MM.1S (cell line): ENCODE results near the gene NXN.
"Not testable (repeated sequence)": the region's sequence is repeated elsewhere in the genome, so short reads cannot be mapped to it uniquely, and the experiment has no call there.

Experiments used
- CTCF ChIP-seq: fragments of 300-600 bp; sonication (generic); IDR thresholded peaks from 2 replicates; pipeline ENCODE4 v1.5.1; 2016; ENCODE audit warnings: antibody characterized with exemption, low read length, mixed read lengths
- EZH2 ChIP-seq: fragments of 300-600 bp; sonication (generic); optimal IDR thresholded peaks from 2 replicates; pipeline ENCODE3; 2017; ENCODE audit warnings: low read depth, mild to moderate bottlenecking, antibody characterized with exemption, low read length, mixed read lengths
- EZH2phosphoT487 ChIP-seq: fragments of 300-600 bp; sonication (generic); IDR thresholded peaks from 2 replicates; pipeline ENCODE4 v1.6.1; 2018; ENCODE audit warnings: antibody characterized with exemption, low read length

GRCh38 chr17:924306-924705 is 55.3 kb downstream of the NXN start:
- not testable (repeated sequence) for TF ChIP-seq CTCF, EZH2, EZH2phosphoT487
